Hindlimb muscle (tissue), 1 donor: ENCODE data around the gene MYO7A. TPM values are rescaled to one million over a fixed set of nuclear protein-coding genes. Genes with fewer than 3 reads are reported as not detected.

Experiments
- DNase-seq: peaks from one replicate; pipeline ENCODE4 v3.0.0-alpha.2; 2013
- polyA plus RNA-seq: library from polyadenylated mRNA; unstranded; fragments of 120-200 nt; gene quantifications from one replicate; pipeline ENCODE4 v1.2.1, GENCODE V29; 2013; ENCODE audit not compliant: insufficient read length

The MYO7A gene
- 4.8 TPM for polyA plus RNA-seq

- DNase-seq: no peak
These were observed at the start of gene MYO7A for GRCh38 chr11:77127920-77128691. Gene MYO7A (plus strand): TSS chr11:77128246. CDS start chr11:77130635, 2,389 bp downstream.

- DNase-seq: no peak
These were observed 48.4 kb upstream of the MYO7A start for GRCh38 chr11:77079666-77080065.

- no peak for DNase-seq
These were observed 47.3 kb upstream of the MYO7A start for GRCh38 chr11:77080643-77081210.

GRCh38 chr11:77081381-77081851 lies 46.6 kb upstream of the MYO7A start:
- no peak for DNase-seq

- no peak for DNase-seq
These were observed 45.8 kb upstream of the MYO7A start for GRCh38 chr11:77081976-77082836.

GRCh38 chr11:77082838-77083565 lies 45.0 kb upstream of the MYO7A start:
- DNase-seq: peak; percentile 62

GRCh38 chr11:77083566-77084245 lies 44.3 kb upstream of the MYO7A start:
- DNase-seq: no peak

- DNase-seq: no peak
These were observed 43.4 kb upstream of the MYO7A start for GRCh38 chr11:77084581-77085191.

- no peak for DNase-seq
These were observed 42.4 kb upstream of the MYO7A start for GRCh38 chr11:77085652-77086051.

GRCh38 chr11:77086521-77087472 lies 41.2 kb upstream of the MYO7A start:
- no peak for DNase-seq

GRCh38 chr11:77087723-77088225 lies 40.3 kb upstream of the MYO7A start:
- no peak for DNase-seq

- no peak for DNase-seq
These were observed 39.6 kb upstream of the MYO7A start for GRCh38 chr11:77088236-77089003.

GRCh38 chr11:77089004-77089545 lies 39.0 kb upstream of the MYO7A start:
- no peak for DNase-seq

- DNase-seq: no peak
These were observed 38.0 kb upstream of the MYO7A start for GRCh38 chr11:77090046-77090372.

GRCh38 chr11:77090373-77091111 lies 37.5 kb upstream of the MYO7A start:
- DNase-seq: no peak

GRCh38 chr11:77091146-77091940 lies 36.7 kb upstream of the MYO7A start:
- peak; percentile 61 for DNase-seq

- DNase-seq: no peak
These were observed 35.7 kb upstream of the MYO7A start for GRCh38 chr11:77092382-77092781.
